HepG2 (cell line): Measurements from ENCODE around the gene SLC26A4. TPM values are rescaled to one million over a fixed set of nuclear protein-coding genes. Genes with fewer than 3 reads are reported as not detected.

Experiments used
- CHD2 ChIP-seq: IDR thresholded peaks from 2 replicates; pipeline ENCODE4 v1.6.1; 2011; ENCODE audit warnings: low read depth, low read length, improper control_type of control experiment
- GFI1 ChIP-seq: sonication (generic); formaldehyde crosslinking; IDR thresholded peaks from 2 replicates; pipeline ENCODE4 v1.5.0; 2020; ENCODE audit warnings: missing genetic modification reagents, mild to moderate bottlenecking, borderline replicate concordance
- HCFC1 ChIP-seq: fragments of 150-350 bp; IDR thresholded peaks from 2 replicates; pipeline ENCODE4 v1.6.1; 2014; ENCODE audit warnings: low read depth, low read length
- HMGXB4 ChIP-seq, 2 experiments: sonication (generic) in 1 of 2; formaldehyde crosslinking in 1 of 2; IDR thresholded peaks; 2 replicates each; pipeline versions ENCODE4 v1.4.0 to v1.6.1; 2018 to 2020; ENCODE audit warnings: missing genetic modification reagents in 2 of 2, borderline replicate concordance in 1 of 2, low read depth in 1 of 2, mild to moderate bottlenecking in 1 of 2, missing biosample characterization in 1 of 2
- IRF2 ChIP-seq: IDR thresholded peaks from 2 replicates; pipeline ENCODE4 v1.6.1; 2018; ENCODE audit warnings: missing genetic modification reagents, missing compliant biosample characterization
- ONECUT2 ChIP-seq: sonication (generic); formaldehyde crosslinking; IDR thresholded peaks from 2 replicates; pipeline ENCODE4 v1.4.0; 2020; ENCODE audit warnings: missing genetic modification reagents
- PAXIP1 ChIP-seq: sonication (generic); formaldehyde crosslinking; conservative IDR thresholded peaks from 2 replicates; pipeline ENCODE4 v1.4.0; 2020; ENCODE audit warnings: mild to moderate bottlenecking, missing genetic modification reagents, moderate library complexity
- PRDM4 ChIP-seq: sonication (generic); formaldehyde crosslinking; IDR thresholded peaks from 2 replicates; pipeline ENCODE4 v1.9.0; 2021; ENCODE audit warnings: missing genetic modification reagents, borderline replicate concordance
- SOX6 ChIP-seq, 2 experiments: fragments of 450-650 bp in 1 of 2; sonication (generic) in 1 of 2; formaldehyde crosslinking in 1 of 2; IDR thresholded peaks; 2 replicates each; pipeline versions ENCODE4 v1.4.0 to v1.6.1; 2017 to 2020; ENCODE audit warnings: antibody characterized with exemption in 1 of 2, mild to moderate bottlenecking in 1 of 2, missing genetic modification reagents in 1 of 2
- TEAD2 ChIP-seq: sonication (generic); formaldehyde crosslinking; IDR thresholded peaks from 2 replicates; pipeline ENCODE4 v1.9.0; 2021; ENCODE audit warnings: missing genetic modification reagents
- TGIF2 ChIP-seq: IDR thresholded peaks from 2 replicates; pipeline ENCODE4 v1.6.1; 2016; ENCODE audit warnings: control low read depth, missing compliant biosample characterization
- TOE1 ChIP-seq: sonication (generic); formaldehyde crosslinking; IDR thresholded peaks from 2 replicates; pipeline ENCODE4 v1.4.0; 2020; ENCODE audit warnings: mild to moderate bottlenecking, missing genetic modification reagents
- ZNF205 ChIP-seq: IDR thresholded peaks from 2 replicates; pipeline ENCODE4 v1.6.1; 2018; ENCODE audit warnings: missing biosample characterization, missing genetic modification reagents
- ZNF382 ChIP-seq: sonication (generic); formaldehyde crosslinking; IDR thresholded peaks from 2 replicates; pipeline ENCODE4 v1.5.0; 2020; ENCODE audit warnings: missing genetic modification reagents, mild to moderate bottlenecking, borderline replicate concordance
- ZNF569 ChIP-seq: sonication (generic); formaldehyde crosslinking; IDR thresholded peaks from 2 replicates; pipeline ENCODE4 v1.5.0; 2020; ENCODE audit warnings: mild to moderate bottlenecking, missing genetic modification reagents, moderate library complexity, borderline replicate concordance
- ZNF572 ChIP-seq: sonication (generic); formaldehyde crosslinking; IDR thresholded peaks from 2 replicates; pipeline ENCODE4 v1.5.1; 2020; ENCODE audit warnings: mild to moderate bottlenecking, missing genetic modification reagents
- ZNF607 ChIP-seq: sonication (generic); formaldehyde crosslinking; IDR thresholded peaks from 2 replicates; pipeline ENCODE4 v1.5.1; 2020; ENCODE audit warnings: missing genetic modification reagents, mild to moderate bottlenecking, borderline replicate concordance
- ZNF777 ChIP-seq: sonication (generic); formaldehyde crosslinking; IDR thresholded peaks from 2 replicates; pipeline ENCODE4 v1.4.0; 2020; ENCODE audit warnings: missing genetic modification reagents
- ZZZ3 ChIP-seq: sonication (generic); formaldehyde crosslinking; IDR thresholded peaks from 2 replicates; pipeline ENCODE4 v1.4.0; 2020; ENCODE audit warnings: missing genetic modification reagents, mild to moderate bottlenecking, borderline replicate concordance
- polyA plus RNA-seq, 8 experiments: library from polyadenylated mRNA; depleted of rRNA in 3 of 8; stranded (reverse) in 7 of 8; unstranded in 1 of 8; fragments of >200 nt; fragmentation: Illumina TruSeq in 4 of 8; extraction: Trizol in 4 of 8; gene quantifications; 2 replicates each; pipeline versions ENCODE4 v1.2.1 to v1.2.3, GENCODE V29; 2011 to 2016; ENCODE audit warnings: low read depth in 4 of 8, missing spikeins in 1 of 8, mixed read lengths in 1 of 8; ENCODE audit not compliant: insufficient read depth in 1 of 8
- total RNA-seq, 5 experiments: library from RNA; depleted of rRNA; stranded (reverse); fragments of >200 nt; fragmentation: Illumina TruSeq; extraction: Trizol; gene quantifications; 2 replicates each; pipeline ENCODE4 v1.2.3, GENCODE V29; 2016; ENCODE audit warnings: low read depth in 1 of 5
- TF ChIP-seq, protein P1 (sequence below), 2 experiments: fragments of 450-650 bp in 1 of 2; sonication (generic) in 1 of 2; formaldehyde crosslinking; IDR thresholded peaks; 2 replicates each; pipeline versions ENCODE4 v1.5.0 to v1.8.0; 2020 to 2022; ENCODE audit warnings: mild to moderate bottlenecking in 1 of 2, missing genetic modification reagents in 1 of 2

Gene SLC26A4
- total and polyA plus RNA-seq, 2 of the 13 experiments (the other 11 are each of a cell fraction or from before 2014, with no cell fraction given), result 0.08 to 0.11 TPM

DNA sequence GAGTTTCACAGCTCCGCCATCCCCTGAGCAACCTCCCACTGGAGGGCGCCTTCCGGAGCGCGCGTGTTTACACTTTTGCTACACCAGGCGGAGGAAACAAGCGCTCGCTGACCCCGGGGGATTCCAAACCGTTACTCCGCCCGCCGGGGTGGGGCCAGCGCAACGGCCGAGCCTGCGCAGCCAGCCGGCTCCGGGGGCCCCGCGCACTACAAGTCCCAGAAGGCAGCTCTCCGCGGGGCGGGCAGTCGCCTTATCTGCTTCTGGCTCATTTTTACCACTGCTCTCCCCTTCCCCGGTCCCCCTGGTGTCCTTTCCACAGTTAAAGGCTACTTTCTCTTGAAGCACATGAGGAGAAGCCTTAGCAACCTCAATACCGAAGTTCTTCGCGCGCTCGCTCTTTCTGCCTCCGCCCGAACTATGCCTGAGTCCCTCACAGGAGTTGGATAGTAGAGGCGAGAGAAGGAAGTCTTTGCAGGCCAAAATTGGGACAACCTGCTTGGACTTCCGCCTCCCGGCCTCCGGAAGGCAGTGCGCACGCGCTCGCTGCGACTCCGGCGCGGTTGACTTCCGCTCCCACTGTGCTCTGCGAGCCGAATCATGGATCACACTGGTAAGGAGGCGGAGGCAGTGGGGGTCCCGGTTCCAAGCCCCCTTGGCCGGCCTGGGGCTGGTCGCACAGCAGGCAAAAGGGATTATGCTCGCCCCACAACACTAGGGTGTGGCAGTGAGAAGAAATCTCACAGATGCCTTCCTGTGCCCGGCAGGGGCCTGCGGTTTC, 83.1 kb downstream of the SLC26A4 start, which contains the start of gene CBLL1 (continued):
- TF ChIP-seq IRF2 (CRISPR knock-in tag), result peak; percentile 70
- peak; percentile 14 for TF ChIP-seq ZNF572 (CRISPR knock-in tag)
- no peak for TF ChIP-seq ONECUT2 (CRISPR knock-in tag)
- TF ChIP-seq TGIF2 (CRISPR knock-in tag), result 0 out of 2 replicates have a peak, but pooled peaks have one; percentile 42
- no peak; the same call in 1 of the 2 replicates for TF ChIP-seq GFI1
- no peak for TF ChIP-seq CHD2
- TF ChIP-seq ZNF382 (CRISPR knock-in tag), result no peak
- TF ChIP-seq ZNF607 (CRISPR knock-in tag), result peak; percentile 49
- TF ChIP-seq PRDM4 (CRISPR knock-in tag), result no peak
- TF ChIP-seq HCFC1, result peak; percentile 81
- no peak for TF ChIP-seq SOX6 (IDR thresholded peaks at IDR 0.05)
- TF ChIP-seq SOX6 (CRISPR knock-in tag; IDR thresholded peaks at IDR 0.05), result peak; percentile 69
- TF ChIP-seq HMGXB4 (CRISPR knock-in tag; IDR thresholded peaks at IDR 0.05; ENCODE audit: borderline replicate concordance in 1 of 2, low read depth in 1 of 2), result peak; percentile 89 to 93
- no peak for TF ChIP-seq ZNF569 (CRISPR knock-in tag)
- 0 out of 2 replicates have a peak, but pooled peaks have one; percentile 55 for TF ChIP-seq ZNF777 (CRISPR knock-in tag)
- TF ChIP-seq TEAD2 (CRISPR knock-in tag), result no peak
- peak; percentile 92 for TF ChIP-seq ZNF205 (CRISPR knock-in tag)
- TF ChIP-seq, protein P1, sequence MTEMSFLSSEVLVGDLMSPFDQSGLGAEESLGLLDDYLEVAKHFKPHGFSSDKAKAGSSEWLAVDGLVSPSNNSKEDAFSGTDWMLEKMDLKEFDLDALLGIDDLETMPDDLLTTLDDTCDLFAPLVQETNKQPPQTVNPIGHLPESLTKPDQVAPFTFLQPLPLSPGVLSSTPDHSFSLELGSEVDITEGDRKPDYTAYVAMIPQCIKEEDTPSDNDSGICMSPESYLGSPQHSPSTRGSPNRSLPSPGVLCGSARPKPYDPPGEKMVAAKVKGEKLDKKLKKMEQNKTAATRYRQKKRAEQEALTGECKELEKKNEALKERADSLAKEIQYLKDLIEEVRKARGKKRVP (CRISPR knock-in tag; IDR thresholded peaks at IDR 0.05), result peak in 1 of 2 experiments; percentile 8; a peak in 1 of 4 replicates
- peak; percentile 76 for TF ChIP-seq PAXIP1
- TF ChIP-seq TOE1 (CRISPR knock-in tag), result no peak
- 0 out of 2 replicates have a peak, but pooled peaks have one; percentile 27 for TF ChIP-seq ZZZ3 (CRISPR knock-in tag)
